GM06990 (cell line): ENCODE results near the gene IGFL4.

Source experiments
- DNase-seq: peaks from one replicate; pipeline ENCODE4 v3.0.0-alpha.2; 2011; ENCODE audit not compliant: insufficient read length; ENCODE audit errors: extremely low read depth
- H3K27me3 ChIP-seq: replicated peaks from 2 replicates; pipeline ENCODE4 v1.6.0; 2011; ENCODE audit warnings: low read length; ENCODE audit not compliant: control insufficient read depth, insufficient read depth
- H3K36me3 ChIP-seq: 2 replicates; pipeline ENCODE4 v1.5.1; 2011; ENCODE audit warnings: low read length; ENCODE audit not compliant: control insufficient read depth, insufficient read depth
- H3K4me3 ChIP-seq: replicated peaks from 2 replicates; pipeline ENCODE4 v1.5.1; 2011; ENCODE audit warnings: low read depth, mild to moderate bottlenecking, control low read depth, low read length
- CTCF ChIP-seq: IDR thresholded peaks from 2 replicates; pipeline ENCODE4 v1.5.1; 2011; ENCODE audit warnings: low read length, control low read depth, mild to moderate bottlenecking, inconsistent platforms; ENCODE audit not compliant: insufficient read depth, poor library complexity, severe bottlenecking

The IGFL4 gene

DNA sequence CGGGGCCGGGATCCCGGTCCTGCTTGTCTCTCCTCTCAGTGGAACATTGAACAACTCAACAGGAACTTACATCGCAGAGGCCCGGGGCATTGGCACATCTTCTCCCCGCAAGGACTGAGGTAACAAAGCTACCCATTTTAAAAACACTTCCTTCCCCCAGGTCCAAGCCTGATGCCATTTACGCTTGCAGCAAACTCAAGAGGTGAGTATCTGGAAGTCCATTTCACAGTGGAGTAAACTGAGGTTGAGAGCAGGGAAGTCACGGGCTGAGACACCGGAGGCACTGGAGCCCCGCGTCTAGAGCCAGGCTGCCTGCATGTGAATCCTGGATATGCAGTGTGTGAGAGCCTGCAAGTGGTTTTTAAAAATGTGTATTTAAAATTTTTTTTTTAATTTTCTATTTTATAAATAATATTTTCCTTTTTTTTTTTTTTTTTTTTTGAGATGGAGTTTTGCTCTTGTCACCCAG, 17.5 kb downstream of the IGFL4 start:
- Histone ChIP-seq H3K4me3 (no peak overlapping the region), H3K36me3 (no peaks in the 10 kb centered on the region), H3K27me3 (no peaks in the 10 kb centered on the region)
- TF ChIP-seq CTCF = no peak
- DNase-seq = no peak

DNA sequence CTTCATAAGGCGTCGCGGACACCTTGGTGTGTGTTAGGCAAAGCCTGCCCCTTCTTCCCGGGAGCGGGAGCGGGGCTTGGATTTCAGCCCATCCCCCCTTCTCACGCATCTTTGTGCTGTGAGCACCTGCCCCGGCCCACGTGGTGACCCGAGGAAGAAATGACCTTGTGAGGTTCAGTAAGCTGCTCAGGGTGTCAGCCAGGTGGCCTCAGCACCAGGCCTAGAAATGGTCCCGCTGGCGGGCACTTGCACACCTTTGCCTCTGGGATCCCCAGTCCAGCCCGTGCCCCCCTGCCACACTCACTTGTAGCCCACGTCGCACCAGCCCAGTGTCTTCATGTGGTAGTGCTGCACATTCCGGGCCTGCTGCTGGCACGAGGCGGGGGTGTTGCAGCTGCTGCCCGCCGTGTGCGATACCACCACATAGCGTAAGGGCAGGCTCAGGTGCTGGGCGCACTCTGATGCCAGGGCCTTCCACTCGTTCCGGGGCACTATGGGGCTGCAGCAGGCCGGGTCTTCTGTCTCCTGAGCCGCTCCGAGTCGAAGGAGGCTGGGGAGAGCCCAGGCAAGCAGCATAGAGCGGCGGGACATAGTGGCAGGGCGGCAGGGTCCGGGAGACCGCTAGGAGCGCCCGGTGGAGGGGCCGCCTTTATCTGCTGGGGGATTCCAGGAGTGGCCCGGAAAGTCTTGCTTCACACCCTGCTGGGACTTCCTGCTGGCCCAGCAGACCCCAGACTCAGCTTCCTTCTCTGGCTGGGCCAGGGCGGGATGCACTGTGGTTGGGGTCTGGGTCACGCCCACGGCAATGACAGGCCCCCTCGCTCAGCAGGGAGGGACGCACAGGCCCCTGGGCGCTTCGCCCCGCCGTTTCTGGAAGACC, 18.1 kb downstream of the IGFL4 start, which contains the start of gene PGLYRP1:
PGLYRP1 (minus strand) TSS at position 623 of the 880 bp plus-strand sequence; CDS start at position 591, 32 bp downstream.
- Histone ChIP-seq H3K27me3 (no peaks in the 10 kb centered on the region), H3K4me3 (no peak within 1 kb of the TSS), H3K36me3 (no peaks in the 10 kb centered on the region; the same call in 1 of the 2 replicates)
- DNase-seq = no peak
- no peak for TF ChIP-seq CTCF

DNA sequence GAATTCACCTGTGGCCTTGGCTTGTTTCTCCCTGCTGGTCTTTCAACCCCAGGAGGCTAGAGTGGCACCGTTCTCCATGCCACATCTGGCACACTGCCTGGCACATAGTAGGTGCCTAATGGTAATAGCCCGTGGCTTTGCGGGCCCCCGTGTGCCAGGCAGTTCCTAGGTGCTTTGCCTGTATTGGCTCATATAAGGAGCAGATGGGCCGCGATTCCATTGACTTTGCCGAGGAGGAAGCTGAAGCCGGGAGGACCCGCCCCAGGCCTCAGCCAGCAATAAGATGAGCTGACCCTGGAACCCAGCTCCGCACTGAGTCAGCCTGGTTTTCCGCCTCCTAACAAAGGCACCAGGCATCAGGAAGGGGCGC, 18.8 kb downstream of the IGFL4 start:
- no peak for DNase-seq
- no peaks in the 10 kb centered on the region; the same call in 1 of the 2 replicates for H3K36me3 ChIP-seq
- H3K4me3 ChIP-seq = no peak overlapping the region
- no peaks in the 10 kb centered on the region for H3K27me3 ChIP-seq
- TF ChIP-seq CTCF = no peak

DNA sequence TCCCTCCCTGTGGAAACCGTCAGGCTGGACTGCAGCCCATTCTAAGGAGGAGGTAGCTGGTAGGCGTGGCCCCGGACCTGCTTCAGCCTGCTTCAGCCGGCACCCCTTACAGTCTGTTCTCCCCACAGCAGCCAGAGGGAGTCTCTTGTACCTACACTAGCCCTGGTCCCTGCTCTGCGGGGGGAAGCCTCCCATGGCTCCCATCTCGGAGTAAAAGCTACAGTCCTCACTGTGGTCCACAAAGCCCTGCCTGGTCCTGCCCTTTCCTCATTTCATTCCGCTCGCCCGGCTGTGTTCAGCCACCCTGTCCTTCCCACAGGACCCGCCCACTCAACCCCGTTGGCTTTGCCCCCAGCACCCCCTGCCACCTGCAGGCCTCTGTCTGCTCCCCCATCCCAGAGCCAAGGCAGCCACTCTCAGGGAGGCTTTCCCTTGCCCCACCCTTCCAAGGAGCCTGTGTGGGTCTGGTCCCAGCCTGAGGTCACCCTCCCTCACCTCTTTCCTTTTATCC, 19.2 kb downstream of the IGFL4 start:
- no peak for DNase-seq
- no peak for TF ChIP-seq CTCF
- Histone ChIP-seq H3K27me3 (no peaks in the 10 kb centered on the region), H3K36me3 (no peaks in the 10 kb centered on the region; the same call in 1 of the 2 replicates), H3K4me3 (no peak overlapping the region)

DNA sequence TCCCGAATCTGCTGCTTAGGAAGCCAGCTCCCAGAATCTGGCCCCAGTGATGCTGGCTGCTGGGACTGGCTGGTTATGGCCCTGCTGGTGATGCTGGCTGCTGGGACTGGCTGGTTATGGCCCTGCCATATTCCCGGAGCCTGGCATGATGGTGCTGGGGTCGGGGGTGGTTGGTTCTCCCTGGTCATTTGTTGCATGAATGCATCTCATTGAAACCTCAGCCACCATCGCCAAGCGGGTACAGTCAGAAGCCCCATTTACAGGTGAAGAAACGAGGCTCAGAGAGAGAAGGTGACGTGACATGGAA, 20.0 kb downstream of the IGFL4 start:
- Histone ChIP-seq H3K27me3 (no peaks in the 10 kb centered on the region), H3K36me3 (no peaks in the 10 kb centered on the region; the same call in 1 of the 2 replicates), H3K4me3 (no peak overlapping the region)
- TF ChIP-seq CTCF = no peak
- no peak for DNase-seq
